HG03175 (cell line): ENCODE results near the gene EFHB.
"Not testable (repeated sequence)": the region's sequence is repeated elsewhere in the genome, so short reads cannot be mapped to it uniquely, and the experiment has no call there.

ENCODE experiments used
- ATAC-seq: cut with Tn5 transposase; IDR thresholded peaks from one replicate; pipeline ENCODE4 v1.9.1; 2021; ENCODE audit warnings: mild to moderate bottlenecking, moderate library complexity; ENCODE audit not compliant: unreplicated experiment

Gene EFHB

DNA sequence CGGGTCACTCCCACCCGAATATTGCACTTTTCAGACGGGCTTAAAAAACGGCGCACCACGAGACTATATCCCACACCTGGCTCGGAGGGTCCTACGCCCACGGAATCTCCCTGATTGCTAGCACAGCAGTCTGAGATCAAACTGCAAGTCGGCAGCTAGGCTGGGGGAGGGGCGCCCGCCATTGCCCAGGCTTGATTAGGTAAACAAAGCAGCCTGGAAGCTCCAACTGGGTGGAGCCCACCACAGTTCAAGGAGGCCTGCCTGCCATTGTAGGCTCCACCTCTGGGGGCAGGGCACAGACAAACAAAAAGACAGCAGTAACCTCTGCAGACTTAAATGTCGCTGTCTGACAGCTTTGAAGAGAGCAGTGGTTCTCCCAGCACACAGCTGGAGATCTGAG lies 78.7 kb downstream of the EFHB start:
- not testable (repeated sequence) for ATAC-seq

DNA sequence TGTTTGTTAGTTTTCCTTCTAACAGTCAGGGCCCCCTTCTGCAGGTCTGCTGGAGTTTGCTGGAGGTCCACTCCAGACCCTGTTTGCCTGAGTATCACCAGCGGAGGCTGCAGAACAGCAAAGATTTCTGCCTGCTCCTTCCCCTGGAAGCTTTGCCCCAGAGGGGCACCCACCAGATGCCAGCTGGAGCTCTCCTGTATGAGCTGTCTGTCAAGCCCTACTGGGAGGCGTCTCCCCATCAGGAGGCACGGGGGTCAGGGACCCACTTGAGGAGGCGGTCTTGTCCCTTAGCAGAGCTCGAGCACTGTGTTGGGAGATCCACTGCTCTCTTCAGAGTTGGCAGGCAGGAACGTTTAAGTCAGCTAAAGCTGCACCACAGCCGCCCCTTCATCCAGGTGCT lies 87.4 kb downstream of the EFHB start:
- ATAC-seq, result not testable (repeated sequence)
